DOHH2 (cell line): ENCODE results near the gene DNAH14.

Experiments used
- CTCF ChIP-seq: fragments of 200-600 bp; sonication (generic); IDR thresholded peaks from one replicate; pipeline ENCODE4 v1.5.1; 2014; ENCODE audit warnings: antibody characterized with exemption, mild to moderate bottlenecking, low read depth, low read length; ENCODE audit not compliant: poor library complexity, severe bottlenecking
- EZH2phosphoT487 ChIP-seq: fragments of 200-600 bp; sonication (generic); IDR thresholded peaks from 2 replicates; pipeline ENCODE4 v1.6.1; 2017; ENCODE audit warnings: borderline replicate concordance, mild to moderate bottlenecking, antibody characterized with exemption, low read length, moderate library complexity, mixed read lengths

- TF ChIP-seq CTCF: no peak
- no peak for TF ChIP-seq EZH2phosphoT487
Measured at GRCh38 chr1:224881762-224882211, 47.7 kb upstream of the DNAH14 start.
